Activated CD4-positive, alpha-beta T cell treated with anti-CD3 and anti-CD28 coated beads for 36 hours (primary cell): ENCODE measurements around the gene FIGNL2. TPM values are rescaled to one million over a fixed set of nuclear protein-coding genes. Genes with fewer than 3 reads are reported as not detected.

ENCODE experiments used
- ATAC-seq: fragments of 200-7000 bp; cut with Tn5 transposase; one replicate; pipeline ENCODE4 v1.10.0; 2021; ENCODE audit warnings: mild to moderate bottlenecking, moderate library complexity
- CTCF ChIA-PET: fragments of 350-600 bp; sonication (Branson Sonifier 250); formaldehyde crosslinking; loops from one replicate; lab custom pipeline; 2021; ENCODE audit warnings: antibody characterized with exemption; lab: Charles Lee
- POLR2A ChIA-PET: fragments of 350-600 bp; sonication (Branson Sonifier 250); formaldehyde crosslinking; loops from one replicate; lab custom pipeline; 2021; ENCODE audit warnings: antibody characterized with exemption, inconsistent platforms; lab: Charles Lee
- DNase-seq: peaks from one replicate; pipeline ENCODE4 v3.0.0-alpha.2; 2020
- H3K27ac Mint-ChIP-seq: one replicate; pipeline ENCODE4 v1.8.0; 2021; ENCODE audit warnings: mixed read lengths
- H3K27me3 Mint-ChIP-seq: one replicate; pipeline ENCODE4 v1.8.0; 2021; ENCODE audit warnings: mixed read lengths
- H3K36me3 Mint-ChIP-seq: one replicate; pipeline ENCODE4 v1.8.0; 2021; ENCODE audit warnings: low read depth, mixed read lengths
- H3K4me1 Mint-ChIP-seq: one replicate; pipeline ENCODE4 v1.8.0; 2021; ENCODE audit warnings: mixed read lengths
- H3K4me3 Mint-ChIP-seq: one replicate; pipeline ENCODE4 v1.8.0; 2021; ENCODE audit warnings: mild to moderate bottlenecking, moderate library complexity, mixed read lengths
- H3K9me3 Mint-ChIP-seq: one replicate; pipeline ENCODE4 v1.8.0; 2021; ENCODE audit warnings: low read depth, mixed read lengths
- intact Hi-C, 2 experiments: fragments of 100-400 bp; cut with DNase I in 1 of 2; cut with micrococcal nuclease in 1 of 2; formaldehyde crosslinking; loops; one replicate each; pipeline versions ENCODE4 v1.14.2 to v1.15.1; 2022 to 2024; cut with DNase I, micrococcal nuclease
- total RNA-seq, 2 experiments: library from RNA; stranded (reverse); gene quantifications; one replicate each; pipeline ENCODE4 v1.2.3, GENCODE V29; 2021

Gene FIGNL2
- total RNA-seq, 2 experiments from 2014 or later: 0.19 to 0.27 TPM

DNA sequence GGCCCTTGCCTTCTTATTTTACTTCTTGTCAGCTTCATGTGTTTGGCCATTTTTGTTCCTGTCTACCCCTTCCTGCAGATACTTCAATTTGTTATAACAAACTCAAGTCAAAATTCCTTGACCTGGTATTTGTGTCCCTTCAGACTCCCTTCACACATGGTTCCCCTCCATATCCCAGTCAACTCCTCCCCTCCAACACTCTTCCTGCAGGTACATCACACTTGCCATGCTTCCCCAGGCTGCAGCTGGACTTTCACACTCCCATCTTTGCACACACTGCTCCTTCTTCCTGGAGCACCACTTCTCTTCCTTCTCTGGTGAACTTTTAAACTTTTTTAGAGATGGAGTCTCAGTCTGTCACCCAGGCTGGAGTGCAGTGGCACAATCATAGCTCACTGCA is 18.9 kb upstream of the FIGNL2 start:
- H3K4me3 Mint-ChIP-seq: no peak overlapping the region
- ChIA-PET POLR2A (no interaction called here), CTCF (no interaction called here)
- H3K9me3 Mint-ChIP-seq: no peaks in the 10 kb centered on the region
- peaks cover 48% of the 10 kb centered on the region for H3K27me3 Mint-ChIP-seq
- intact Hi-C loops: no loop called here
- DNase-seq (no peak), ATAC-seq (no peak)
- no peaks in the 10 kb centered on the region for H3K36me3 Mint-ChIP-seq
- H3K27ac Mint-ChIP-seq: no peak overlapping the region
- H3K4me1 Mint-ChIP-seq: peaks cover 21% of the 10 kb centered on the region

DNA sequence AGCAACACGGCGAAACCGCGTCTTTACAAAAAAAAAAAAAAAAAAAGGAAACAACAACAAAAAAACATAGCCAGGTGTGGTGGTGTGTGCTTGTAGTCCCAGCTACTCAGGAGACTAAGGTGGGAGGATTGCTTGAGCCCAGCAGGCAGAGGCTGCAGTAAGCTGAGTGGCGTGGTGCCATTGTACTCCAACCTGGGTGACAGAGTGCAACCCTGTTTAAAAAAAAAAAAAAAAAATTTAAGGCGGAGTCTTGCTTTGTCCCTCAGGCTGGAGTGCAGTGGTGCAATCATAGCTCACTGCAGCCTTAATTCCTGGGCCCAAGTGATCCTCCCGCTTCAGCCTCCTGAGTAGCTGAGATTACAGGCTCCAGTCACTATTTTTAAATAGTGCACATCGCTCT is 18.2 kb upstream of the FIGNL2 start:
- Mint-ChIP-seq H3K36me3 (no peaks in the 10 kb centered on the region), H3K27ac (no peak overlapping the region), H3K9me3 (no peaks in the 10 kb centered on the region), H3K4me3 (no peak overlapping the region), H3K4me1 (peaks cover 21% of the 10 kb centered on the region), H3K27me3 (peaks cover 51% of the 10 kb centered on the region)
- DNase-seq (no peak), ATAC-seq (no peak)
- ChIA-PET POLR2A (no interaction called here), CTCF (no interaction called here)
- intact Hi-C loops: no loop called here

DNA sequence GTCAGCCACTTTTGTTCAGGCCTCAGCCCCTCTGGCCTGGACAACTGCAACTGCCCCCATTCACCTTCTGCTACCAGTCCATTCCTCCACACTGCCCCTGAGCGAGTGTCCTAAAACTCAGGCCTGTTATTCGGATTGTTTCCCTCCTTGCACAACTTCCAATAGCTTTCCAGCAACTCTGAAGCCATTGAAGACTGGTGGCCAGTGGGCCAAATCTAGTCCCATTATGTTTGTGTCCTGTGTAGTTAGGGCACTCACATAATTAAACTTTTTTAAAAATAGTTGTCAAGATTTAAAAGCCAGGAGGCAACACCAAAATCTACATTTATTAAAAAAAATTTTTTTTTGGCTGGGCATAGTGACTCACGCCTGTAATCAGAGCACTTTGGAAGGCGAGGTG is 17.8 kb upstream of the FIGNL2 start:
- DNase-seq (no peak), ATAC-seq (no peak)
- CTCF ChIA-PET: interaction anchor here (0.6 kb wide), 1 partner anchor 198 kb away, joined by 3 read pairs; no protein-coding TSS in a partner anchor
- H3K36me3 Mint-ChIP-seq: no peaks in the 10 kb centered on the region
- no peak overlapping the region for H3K27ac Mint-ChIP-seq
- H3K9me3 Mint-ChIP-seq: no peaks in the 10 kb centered on the region
- no peak overlapping the region for H3K4me3 Mint-ChIP-seq
- peaks cover 21% of the 10 kb centered on the region for H3K4me1 Mint-ChIP-seq
- intact Hi-C loops: no loop called here
- H3K27me3 Mint-ChIP-seq: peaks cover 51% of the 10 kb centered on the region
- POLR2A ChIA-PET: no interaction called here

DNA sequence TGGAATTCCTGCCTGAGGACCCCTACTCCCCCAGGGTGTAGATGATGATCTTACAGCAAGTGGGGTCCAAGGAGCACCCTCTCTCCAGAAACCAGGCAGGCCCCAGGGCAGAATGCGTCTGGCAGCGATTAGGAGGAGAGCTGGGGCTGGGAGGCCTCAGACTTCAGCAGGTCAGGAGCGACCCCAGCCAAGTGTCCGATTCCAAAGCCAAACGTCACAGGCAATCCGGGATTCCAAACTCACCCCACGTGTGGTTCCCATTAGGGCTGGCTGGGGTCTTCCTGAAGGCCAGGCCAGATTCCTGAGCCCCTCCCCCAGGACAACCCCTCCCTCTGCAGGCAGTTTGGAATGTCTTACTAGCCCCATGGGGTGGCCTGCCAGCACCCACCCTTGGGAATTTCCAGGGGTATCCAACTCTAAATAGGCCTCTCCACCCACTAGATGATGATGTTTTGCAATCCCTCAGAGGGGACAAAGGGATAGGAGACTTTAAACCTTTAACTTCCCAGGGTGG is 17.3 kb upstream of the FIGNL2 start:
- Mint-ChIP-seq H3K4me1 (peaks cover 21% of the 10 kb centered on the region), H3K9me3 (no peaks in the 10 kb centered on the region), H3K27me3 (peaks cover 52% of the 10 kb centered on the region), H3K36me3 (no peaks in the 10 kb centered on the region), H3K4me3 (no peak overlapping the region), H3K27ac (no peak overlapping the region)
- ChIA-PET CTCF (interaction anchor here (0.6 kb wide), 1 partner anchor 197 kb away, joined by 3 read pairs; no protein-coding TSS in a partner anchor), POLR2A (no interaction called here)
- ATAC-seq: no peak
- no peak for DNase-seq
- intact Hi-C loops: no loop called here

DNA sequence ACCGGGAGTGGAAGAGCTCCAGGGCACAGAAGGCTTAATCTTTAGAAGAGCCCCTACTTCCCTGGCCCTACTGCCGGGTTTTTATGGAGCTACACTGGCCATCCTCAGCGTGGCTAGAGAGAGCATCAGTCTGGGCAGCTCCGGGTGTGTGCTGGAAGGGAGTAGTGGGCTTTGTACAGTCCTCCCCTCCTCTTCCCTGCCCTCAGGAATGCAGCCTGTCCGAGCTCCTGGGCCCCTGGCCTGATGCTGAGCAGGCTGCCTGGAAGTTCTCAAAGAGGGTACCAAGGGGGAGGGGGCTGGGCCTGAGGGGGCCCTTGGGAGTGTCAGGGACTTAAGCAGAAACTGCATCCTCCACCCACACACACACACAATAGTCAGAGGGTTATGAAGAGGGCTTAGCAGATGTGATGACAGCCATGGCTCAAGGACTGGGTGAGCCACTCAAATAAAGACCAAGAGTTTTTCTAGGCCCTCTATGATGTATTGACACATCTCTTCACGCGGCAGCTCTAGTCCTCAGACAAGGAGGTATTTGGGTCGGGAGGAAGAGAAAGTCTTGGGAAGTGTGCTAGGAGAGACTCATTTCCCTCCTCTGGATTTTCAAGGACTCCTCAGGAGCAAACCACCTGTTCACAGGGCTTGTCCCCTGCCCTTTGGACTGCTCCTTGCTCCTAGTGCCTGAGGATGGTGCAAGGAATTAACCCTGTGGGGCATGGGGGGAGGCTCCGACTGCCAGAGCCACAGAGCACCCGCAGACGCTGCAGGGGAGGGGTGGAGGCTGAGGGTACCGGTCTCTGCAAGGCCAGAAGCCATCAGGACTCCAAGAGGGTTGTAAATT is 16.5 kb upstream of the FIGNL2 start:
- CTCF ChIA-PET: interaction anchor here (1.6 to 2.3 kb wide), 2 partner anchors 10 to 44 kb away, joined by 4 to 16 read pairs; no protein-coding TSS in a partner anchor
- Mint-ChIP-seq H3K36me3 (no peaks in the 10 kb centered on the region), H3K4me1 (peaks cover 17% of the 10 kb centered on the region), H3K27me3 (peaks cover 49% of the 10 kb centered on the region), H3K4me3 (no peak overlapping the region), H3K27ac (no peak overlapping the region), H3K9me3 (no peaks in the 10 kb centered on the region)
- POLR2A ChIA-PET: no interaction called here
- no peak for ATAC-seq
- intact Hi-C loops: loop anchor here in 1 of 2 experiments (1.0 kb wide), 1 partner anchor 18 kb away; no protein-coding TSS in a partner anchor
- no peak for DNase-seq

DNA sequence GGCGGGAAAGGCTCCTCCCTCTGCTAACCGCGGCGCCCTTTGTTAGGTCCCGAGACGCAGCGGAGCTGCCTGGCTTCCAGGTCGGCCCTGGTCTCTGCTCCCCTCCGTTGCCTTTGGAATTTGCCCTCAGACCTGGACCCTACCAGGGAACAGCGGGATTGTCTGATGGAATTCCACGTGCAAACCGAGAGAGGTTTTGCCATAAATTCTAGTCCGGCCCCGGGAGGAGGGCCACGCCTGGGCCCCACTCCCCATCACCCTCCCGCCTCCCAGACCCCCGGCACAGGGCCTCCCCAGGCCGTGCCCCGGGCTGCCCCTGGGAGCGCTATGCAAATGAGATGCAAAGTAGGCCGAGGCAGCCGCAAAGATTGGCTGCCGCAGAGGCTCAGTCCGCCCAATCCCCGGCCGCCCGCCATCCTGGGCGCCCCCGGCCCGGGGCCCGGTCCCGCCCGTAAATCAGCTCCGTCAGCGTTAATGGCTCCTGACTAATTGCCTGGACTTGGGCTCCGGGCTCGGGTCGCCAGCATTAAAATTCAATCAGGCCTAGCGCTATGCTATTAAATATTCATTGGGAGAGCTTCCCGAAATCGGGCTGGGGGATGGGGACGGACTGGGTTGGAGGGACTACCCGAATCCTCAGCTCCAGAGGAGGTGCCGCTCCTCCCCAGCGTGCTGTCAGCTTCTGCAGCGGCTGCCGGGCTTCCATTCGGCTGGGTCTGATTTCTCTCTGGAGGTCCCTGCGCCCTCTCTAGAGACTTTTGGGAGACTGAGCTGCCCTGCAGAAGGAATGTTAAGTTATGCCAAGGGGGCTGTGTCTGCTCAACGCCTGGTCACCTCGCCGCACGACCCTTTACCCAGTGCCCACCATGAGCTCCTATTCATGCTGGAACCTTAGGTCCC is 15.7 kb upstream of the FIGNL2 start:
- H3K27ac Mint-ChIP-seq: no peak overlapping the region
- ChIA-PET CTCF (interaction anchor here (0.6 to 2.3 kb wide), 4 partner anchors 11 to 167 kb away, joined by 3 to 16 read pairs (median 4); no protein-coding TSS in a partner anchor), POLR2A (no interaction called here)
- H3K9me3 Mint-ChIP-seq: no peaks in the 10 kb centered on the region
- H3K4me1 Mint-ChIP-seq: peaks cover 16% of the 10 kb centered on the region
- no peak overlapping the region for H3K4me3 Mint-ChIP-seq
- ATAC-seq (peak; percentile 84), DNase-seq (peak; percentile 71)
- intact Hi-C loops: loop anchor here in 1 of 2 experiments (1.0 kb wide), 1 partner anchor 17 kb away; no protein-coding TSS in a partner anchor
- no peaks in the 10 kb centered on the region for H3K36me3 Mint-ChIP-seq
- peaks cover 45% of the 10 kb centered on the region for H3K27me3 Mint-ChIP-seq

DNA sequence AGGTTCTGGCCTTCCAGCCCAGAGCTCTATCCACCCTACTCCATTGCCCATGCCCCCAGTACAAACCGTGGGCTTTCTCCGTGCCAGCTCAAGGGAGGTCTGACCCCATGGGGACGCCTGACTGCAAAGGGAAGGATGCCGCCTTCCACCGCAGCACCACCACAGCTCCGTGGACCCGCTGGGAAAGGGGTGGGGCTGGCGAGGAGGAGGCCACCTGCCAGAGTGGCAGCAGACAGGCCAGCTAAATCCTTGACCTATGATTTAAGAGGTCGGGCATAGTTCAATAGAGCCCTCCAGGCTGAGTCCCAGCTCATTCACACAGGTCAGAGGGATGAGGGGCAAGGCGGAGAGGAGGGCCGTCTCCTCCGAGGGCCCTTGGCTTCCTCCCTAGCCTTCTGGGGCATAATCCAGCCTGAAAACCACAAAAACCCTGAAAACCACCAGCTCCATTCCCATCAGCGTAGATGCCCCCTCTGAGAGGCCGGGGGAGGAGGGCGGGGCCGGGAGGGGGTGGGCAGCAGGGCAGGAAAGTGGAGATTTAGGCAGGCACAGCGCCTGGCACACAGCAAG is 14.9 kb upstream of the FIGNL2 start:
- peaks cover 13% of the 10 kb centered on the region for H3K4me1 Mint-ChIP-seq
- peaks cover 39% of the 10 kb centered on the region for H3K27me3 Mint-ChIP-seq
- ChIA-PET CTCF (interaction anchor here (0.6 to 2.3 kb wide), 4 partner anchors 11 to 168 kb away, joined by 3 to 16 read pairs (median 4); no protein-coding TSS in a partner anchor), POLR2A (interaction anchor here (0.5 kb wide), 1 partner anchor 853 kb away, joined by 3 read pairs; no protein-coding TSS in a partner anchor)
- intact Hi-C loops: no loop called here
- DNase-seq (no peak), ATAC-seq (peak; percentile 9)
- no peak overlapping the region for H3K27ac Mint-ChIP-seq
- no peaks in the 10 kb centered on the region for H3K9me3 Mint-ChIP-seq
- H3K4me3 Mint-ChIP-seq: peak overlapping the region; percentile 25
- no peaks in the 10 kb centered on the region for H3K36me3 Mint-ChIP-seq

DNA sequence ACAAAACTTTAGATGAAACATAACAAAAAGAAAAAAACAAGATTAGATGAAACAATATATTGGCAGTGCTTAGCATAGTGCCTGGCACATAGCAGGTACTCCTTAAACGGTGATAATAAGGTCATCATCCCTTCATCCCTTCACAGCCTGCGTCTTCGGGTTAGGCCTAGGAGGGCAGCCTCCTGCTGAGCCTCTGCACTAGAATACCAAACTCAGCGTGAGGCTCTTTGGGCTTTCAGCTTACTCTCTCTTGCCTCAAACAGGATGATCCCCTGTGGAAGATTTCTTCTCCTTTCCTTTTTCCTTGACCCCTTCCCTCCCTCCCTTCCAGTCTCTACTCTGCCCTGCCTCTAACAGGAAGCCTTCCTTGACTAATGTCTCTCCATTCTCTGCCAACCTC is 14.4 kb upstream of the FIGNL2 start:
- DNase-seq (no peak), ATAC-seq (no peak)
- ChIA-PET POLR2A (interaction anchor here (0.5 kb wide), 1 partner anchor 852 kb away, joined by 3 read pairs; no protein-coding TSS in a partner anchor), CTCF (interaction anchor here (1.1 to 2.3 kb wide), 2 partner anchors 12 to 39 kb away, joined by 4 to 16 read pairs; no protein-coding TSS in a partner anchor)
- H3K27me3 Mint-ChIP-seq: peaks cover 34% of the 10 kb centered on the region
- no peak overlapping the region for H3K27ac Mint-ChIP-seq
- intact Hi-C loops: no loop called here
- no peaks in the 10 kb centered on the region for H3K9me3 Mint-ChIP-seq
- H3K4me3 Mint-ChIP-seq: no peak overlapping the region
- H3K36me3 Mint-ChIP-seq: no peaks in the 10 kb centered on the region
- H3K4me1 Mint-ChIP-seq: peaks cover 10% of the 10 kb centered on the region

DNA sequence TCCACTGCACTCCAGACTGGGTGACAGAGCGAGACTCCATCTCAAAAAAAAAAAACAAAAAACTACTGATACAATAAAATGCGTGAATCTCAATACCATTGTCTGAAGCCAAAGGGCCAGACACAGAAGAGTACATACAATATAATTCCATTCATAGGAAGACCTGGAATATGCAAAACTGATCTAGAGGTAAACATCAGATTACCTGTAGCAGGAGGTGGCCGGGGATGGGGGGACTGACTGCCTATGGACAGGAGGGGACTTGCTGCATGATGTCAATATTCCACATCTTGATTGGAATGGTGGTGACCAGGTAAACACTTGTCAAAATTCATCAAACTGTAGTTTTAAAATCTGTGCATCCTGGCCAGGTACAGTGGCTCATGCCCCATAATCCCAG is 12.5 kb upstream of the FIGNL2 start:
- Mint-ChIP-seq H3K4me3 (no peak overlapping the region), H3K4me1 (peaks cover 10% of the 10 kb centered on the region), H3K9me3 (no peaks in the 10 kb centered on the region), H3K27me3 (peaks cover 30% of the 10 kb centered on the region), H3K36me3 (no peaks in the 10 kb centered on the region), H3K27ac (no peak overlapping the region)
- DNase-seq: no peak
- ATAC-seq: no peak
- ChIA-PET POLR2A (no interaction called here), CTCF (interaction anchor here (0.7 kb wide), 1 partner anchor 13 kb away, joined by 5 read pairs; no protein-coding TSS in a partner anchor)
- intact Hi-C loops: no loop called here

DNA sequence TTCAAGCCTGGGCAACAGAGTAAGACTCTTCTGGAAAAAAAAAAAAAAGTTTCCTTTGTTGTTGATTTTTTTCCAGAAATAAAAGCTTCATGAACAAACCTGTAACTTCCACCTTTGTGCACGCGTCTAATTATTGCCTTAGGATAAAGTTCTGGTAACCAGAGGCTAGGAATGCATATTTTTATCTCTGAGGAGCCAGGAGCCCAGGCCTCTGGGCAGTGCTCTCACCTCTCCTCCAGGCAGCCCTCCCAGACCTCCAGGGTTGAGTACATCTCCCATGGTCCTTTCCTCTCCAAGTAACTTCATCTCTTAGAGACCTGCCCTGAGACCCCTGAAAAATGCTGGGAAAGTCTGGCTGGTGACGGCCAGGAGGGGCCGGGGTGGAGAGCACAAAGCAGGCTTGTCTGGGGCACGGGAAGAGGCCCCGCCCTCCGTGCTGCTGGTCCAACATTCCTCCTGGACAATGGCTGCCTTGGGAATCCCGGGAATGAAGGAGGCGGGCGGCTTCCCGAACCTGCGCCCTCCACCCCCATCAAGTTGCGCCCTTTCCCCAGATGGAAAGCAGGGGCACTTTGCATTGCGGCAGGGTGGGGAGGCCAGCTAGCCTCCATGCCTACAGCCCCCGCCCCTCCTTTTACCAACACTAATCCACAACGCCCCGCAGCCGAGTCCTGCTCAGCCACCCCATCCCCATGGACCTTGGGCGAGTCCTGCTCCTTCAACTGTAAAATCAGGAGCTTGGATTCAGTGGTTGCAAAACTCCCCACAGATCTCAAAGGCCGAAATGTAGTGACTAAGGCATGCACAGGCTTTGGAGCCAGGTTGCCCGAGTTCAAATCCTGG is 7.3 kb upstream of the FIGNL2 start:
- H3K9me3 Mint-ChIP-seq: no peaks in the 10 kb centered on the region
- ChIA-PET CTCF (interaction anchor here (0.7 to 1.0 kb wide), 3 partner anchors 19 to 30 kb away, joined by 3 read pairs; no protein-coding TSS in a partner anchor), POLR2A (no interaction called here)
- peaks cover 2% of the 10 kb centered on the region for H3K4me1 Mint-ChIP-seq
- no peak for DNase-seq
- intact Hi-C loops: no loop called here
- H3K36me3 Mint-ChIP-seq: no peaks in the 10 kb centered on the region
- no peak overlapping the region for H3K4me3 Mint-ChIP-seq
- ATAC-seq: no peak
- peaks cover 10% of the 10 kb centered on the region for H3K27me3 Mint-ChIP-seq
- no peak overlapping the region for H3K27ac Mint-ChIP-seq
